Hindlimb muscle (tissue), 1 donor: Measurements from ENCODE around the gene KCTD14. TPM values are rescaled to one million over a fixed set of nuclear protein-coding genes. Genes with fewer than 3 reads are reported as not detected.
"Not testable (repeated sequence)": the region's sequence is repeated elsewhere in the genome, so short reads cannot be mapped to it uniquely, and the experiment has no call there.

Source experiments
- DNase-seq: peaks from one replicate; pipeline ENCODE4 v3.0.0-alpha.2; 2013
- polyA plus RNA-seq: library from polyadenylated mRNA; unstranded; fragments of 120-200 nt; gene quantifications from one replicate; pipeline ENCODE4 v1.2.1, GENCODE V29; 2013; ENCODE audit not compliant: insufficient read length

KCTD14 gene
- 1.2 TPM for polyA plus RNA-seq

GRCh38 chr11:78022397-78023396 lies at the start of gene KCTD14:
Gene KCTD14, minus strand, starts transcription at chr11:78023276. Its CDS starts 27 bp downstream, at chr11:78023249.
- DNase-seq = no peak

- DNase-seq = no peak
These were observed 49.4 kb upstream of the KCTD14 start for GRCh38 chr11:78072455-78072854.

- DNase-seq = no peak
These were observed 48.6 kb upstream of the KCTD14 start for GRCh38 chr11:78071717-78072116.

- no peak for DNase-seq
These were observed 47.5 kb upstream of the KCTD14 start for GRCh38 chr11:78070621-78071020.

- no peak for DNase-seq
These were observed 46.4 kb upstream of the KCTD14 start for GRCh38 chr11:78069465-78069864.

GRCh38 chr11:78067704-78068103 lies 44.6 kb upstream of the KCTD14 start:
- no peak for DNase-seq

GRCh38 chr11:78066471-78066870 lies 43.4 kb upstream of the KCTD14 start:
- DNase-seq = no peak

- no peak for DNase-seq
These were observed 42.1 kb upstream of the KCTD14 start for GRCh38 chr11:78065203-78065602.

- no peak for DNase-seq
These were observed 40.5 kb upstream of the KCTD14 start, which contains the start of gene THRSP for GRCh38 chr11:78063440-78064181. Gene THRSP, plus strand, starts transcription at chr11:78063861. Its CDS starts 21 bp downstream, at chr11:78063882.

- DNase-seq = no peak
These were observed 39.6 kb upstream of the KCTD14 start for GRCh38 chr11:78062671-78063070.

GRCh38 chr11:78061921-78062311 lies 38.8 kb upstream of the KCTD14 start:
- DNase-seq = no peak

- DNase-seq = no peak
These were observed 38.2 kb upstream of the KCTD14 start for GRCh38 chr11:78061088-78061920.

- DNase-seq = no peak
These were observed 37.5 kb upstream of the KCTD14 start for GRCh38 chr11:78060533-78060932.

GRCh38 chr11:78059749-78060328 lies 36.8 kb upstream of the KCTD14 start:
- not testable (repeated sequence) for DNase-seq

- DNase-seq = no peak
These were observed 34.5 kb upstream of the KCTD14 start for GRCh38 chr11:78057462-78058055.

- DNase-seq = no peak
These were observed 33.0 kb upstream of the KCTD14 start for GRCh38 chr11:78056093-78056492.

GRCh38 chr11:78054971-78055370 lies 31.9 kb upstream of the KCTD14 start:
- no peak for DNase-seq

- DNase-seq = no peak
These were observed 28.1 kb upstream of the KCTD14 start for GRCh38 chr11:78050964-78051831.

- DNase-seq = no peak
These were observed 26.3 kb upstream of the KCTD14 start for GRCh38 chr11:78049348-78049747.

GRCh38 chr11:78048561-78048960 lies 25.5 kb upstream of the KCTD14 start:
- no peak for DNase-seq

- no peak for DNase-seq
These were observed 23.4 kb upstream of the KCTD14 start for GRCh38 chr11:78046486-78046854.
